HCT116 (cell line): ENCODE data around the gene TGM6.

Source experiments
- CEBPB ChIP-seq: IDR thresholded peaks from 2 replicates; pipeline ENCODE4 v1.6.1; 2012; ENCODE audit warnings: low read depth
- CTCF ChIP-seq, 3 experiments: fragments of 200-600 bp in 1 of 3; sonication (generic) in 1 of 3; IDR thresholded peaks in 2 of 3; conservative IDR thresholded peaks in 1 of 3; 2 replicates each; pipeline ENCODE4 v1.5.1; 2012 to 2017; ENCODE audit warnings: low read depth in 2 of 3, low read length in 2 of 3, antibody characterized with exemption in 1 of 3, borderline replicate concordance in 1 of 3, control low read depth in 1 of 3, mild to moderate bottlenecking in 1 of 3, mixed read lengths in 1 of 3, mixed run types in 1 of 3, moderate library complexity in 1 of 3; ENCODE audit not compliant: insufficient read depth in 1 of 3
- EZH2 ChIP-seq: fragments of 200-600 bp; sonication (generic); IDR thresholded peaks from 2 replicates; pipeline ENCODE4 v1.6.1; 2017; ENCODE audit warnings: antibody characterized with exemption, mixed run types
- EZH2phosphoT487 ChIP-seq: fragments of 200-600 bp; IDR thresholded peaks from 2 replicates; pipeline ENCODE4 v1.6.1; 2018; ENCODE audit warnings: antibody characterized with exemption, borderline replicate concordance
- FOSL1 ChIP-seq: IDR thresholded peaks from 2 replicates; pipeline ENCODE4 v1.6.1; 2012; ENCODE audit warnings: low read depth
- MAX ChIP-seq: IDR thresholded peaks from 2 replicates; pipeline ENCODE4 v1.6.1; 2012
- POLR2A ChIP-seq: IDR thresholded peaks from 2 replicates; pipeline ENCODE4 v1.7.0; 2011; ENCODE audit warnings: borderline replicate concordance; ENCODE audit not compliant: insufficient read depth, insufficient read length; ENCODE audit errors: extremely low read depth
- SP1 ChIP-seq: IDR thresholded peaks from 2 replicates; pipeline ENCODE4 v1.6.1; 2012; ENCODE audit warnings: low read depth
- TCF7L2 ChIP-seq: IDR thresholded peaks from 2 replicates; pipeline ENCODE4 v1.7.0; 2011; ENCODE audit warnings: borderline replicate concordance, inconsistent platforms; ENCODE audit not compliant: insufficient read depth, insufficient read length; ENCODE audit errors: extremely low read depth

- TF ChIP-seq CTCF (IDR thresholded peaks at IDR 0.05 in 2 of 3, conservative IDR thresholded peaks at IDR 0.05 in 1 of 3; ENCODE audit: borderline replicate concordance in 1 of 3, insufficient read depth in 1 of 3, low read depth in 2 of 3, low read length in 2 of 3) (no peak), TCF7L2 (no peak), EZH2phosphoT487 (no peak), FOSL1 (no peak), SP1 (no peak), EZH2 (no peak), POLR2A (no peak), CEBPB (no peak), MAX (no peak)
Measured at GRCh38 chr20:2337142-2337541, 43.6 kb upstream of the TGM6 start.
